RWPE1 (cell line): ENCODE results near the gene DIO3.

Experiments
- CTCF ChIA-PET: fragments of 350-600 bp; sonication (Branson Sonifier 250); formaldehyde crosslinking; extraction: SDS; loops from one replicate; lab custom pipeline; 2021; lab: Yijun Ruan, JAX
- POLR2A ChIA-PET: fragments of 400-600 bp; formaldehyde crosslinking; extraction: SDS; loops from one replicate; lab custom pipeline; 2020; ENCODE audit warnings: antibody characterized with exemption; ENCODE audit not compliant: low non-redundant PET; lab: Yijun Ruan, JAX
- DNase-seq: peaks from one replicate; pipeline ENCODE4 v3.0.0; 2012; ENCODE audit warnings: low spot score
- H3K27ac ChIP-seq: fragments of 450-650 bp; 2 replicates; pipeline ENCODE4 v1.5.1; 2017
- CTCF ChIP-seq: fragments of 450-650 bp; conservative IDR thresholded peaks from 2 replicates; pipeline ENCODE4 v1.5.1; 2017; ENCODE audit warnings: low read depth, mild to moderate bottlenecking

The DIO3 gene

GRCh38 chr14:101579372-101580080 lies 18.2 kb downstream of the DIO3 start:
- no peak for TF ChIP-seq CTCF
- H3K27ac ChIP-seq = no peak overlapping the region
- POLR2A ChIA-PET = no interaction called here
- CTCF ChIA-PET = interaction anchor here (0.6 kb wide), 2 partner anchors 50 to 154 kb away, joined by 3 to 4 read pairs; no protein-coding TSS in a partner anchor
- no peak for DNase-seq

- ChIA-PET POLR2A (no interaction called here), CTCF (no interaction called here)
- DNase-seq = no peak
- H3K27ac ChIP-seq = no peak overlapping the region
- no peak for TF ChIP-seq CTCF
Observed at GRCh38 chr14:101581806-101582205, 20.5 kb downstream of the DIO3 start.

- CTCF ChIA-PET = interaction anchor here (0.6 to 0.7 kb wide), 2 partner anchors 9 to 519 kb away, joined by 3 to 4 read pairs; no protein-coding TSS in a partner anchor
- no peak for DNase-seq
- POLR2A ChIA-PET = no interaction called here
- no peak for TF ChIP-seq CTCF
- no peak overlapping the region for H3K27ac ChIP-seq
Observed at GRCh38 chr14:101582294-101582693, 21.0 kb downstream of the DIO3 start.

GRCh38 chr14:101583006-101583714 lies 21.9 kb downstream of the DIO3 start:
- no peak overlapping the region for H3K27ac ChIP-seq
- ChIA-PET POLR2A (no interaction called here), CTCF (interaction anchor here (0.6 kb wide), 2 partner anchors 179 to 519 kb away, joined by 3 read pairs; no protein-coding TSS in a partner anchor)
- no peak for TF ChIP-seq CTCF
- no peak for DNase-seq

GRCh38 chr14:101583715-101584054 lies 22.4 kb downstream of the DIO3 start:
- ChIA-PET CTCF (interaction anchor here (0.6 kb wide), 1 partner anchor 179 kb away, joined by 3 read pairs; no protein-coding TSS in a partner anchor), POLR2A (no interaction called here)
- DNase-seq = no peak
- TF ChIP-seq CTCF = no peak
- H3K27ac ChIP-seq = no peak overlapping the region

GRCh38 chr14:101584055-101584859 lies 23.0 kb downstream of the DIO3 start:
- no peak for TF ChIP-seq CTCF
- H3K27ac ChIP-seq = no peak overlapping the region
- no peak for DNase-seq
- ChIA-PET CTCF (no interaction called here), POLR2A (no interaction called here)
